Left lobe of liver (tissue), 1 donor: ENCODE measurements around the gene MBD3L3. TPM values are rescaled to one million over a fixed set of nuclear protein-coding genes. Genes with fewer than 3 reads are reported as not detected.

ENCODE experiments used
- total RNA-seq: library from RNA; stranded (reverse); gene quantifications from one replicate; pipeline ENCODE4 v1.2.1, GENCODE V29; 2021
- donor health status: DM: no; HTN: yes; CAD: no.

Gene MBD3L3
- total RNA-seq, 1 donor from 2014 or later = not detected

Other genes with a start within 250 kb of the MBD3L3 start
- gene ADGRE1, start 171.1 kb downstream of the MBD3L3 start, total RNA-seq = 0.88 TPM
- not detected for gene MBD3L2B, start 37.2 kb downstream of the MBD3L3 start, total RNA-seq
- gene MBD3L5, start 28.1 kb downstream of the MBD3L3 start, total RNA-seq = not detected
- gene MBD3L4, start 18.5 kb downstream of the MBD3L3 start, total RNA-seq = not detected
- not detected for gene MBD3L2, start 9.4 kb downstream of the MBD3L3 start, total RNA-seq
- 3.0 TPM for gene ZNF557, start 11.0 kb upstream of the MBD3L3 start, total RNA-seq
- 96.4 TPM for gene INSR, start 235.7 kb upstream of the MBD3L3 start, total RNA-seq